ENCODE measurements around the gene DDB1. TPM values are rescaled to one million over a fixed set of nuclear protein-coding genes. Genes with fewer than 3 reads are reported as not detected.

The DDB1 gene
- total and polyA plus RNA-seq, 9 of the 15 experiments (the other 6 are each of a cell fraction or from before 2014, with no cell fraction given) = 172 to 361 (median 266) TPM

GRCh38 chr11:61336171-61336935, 3.4 kb upstream of the DDB1 start (continued):
- TF ChIP-seq, protein P1, sequence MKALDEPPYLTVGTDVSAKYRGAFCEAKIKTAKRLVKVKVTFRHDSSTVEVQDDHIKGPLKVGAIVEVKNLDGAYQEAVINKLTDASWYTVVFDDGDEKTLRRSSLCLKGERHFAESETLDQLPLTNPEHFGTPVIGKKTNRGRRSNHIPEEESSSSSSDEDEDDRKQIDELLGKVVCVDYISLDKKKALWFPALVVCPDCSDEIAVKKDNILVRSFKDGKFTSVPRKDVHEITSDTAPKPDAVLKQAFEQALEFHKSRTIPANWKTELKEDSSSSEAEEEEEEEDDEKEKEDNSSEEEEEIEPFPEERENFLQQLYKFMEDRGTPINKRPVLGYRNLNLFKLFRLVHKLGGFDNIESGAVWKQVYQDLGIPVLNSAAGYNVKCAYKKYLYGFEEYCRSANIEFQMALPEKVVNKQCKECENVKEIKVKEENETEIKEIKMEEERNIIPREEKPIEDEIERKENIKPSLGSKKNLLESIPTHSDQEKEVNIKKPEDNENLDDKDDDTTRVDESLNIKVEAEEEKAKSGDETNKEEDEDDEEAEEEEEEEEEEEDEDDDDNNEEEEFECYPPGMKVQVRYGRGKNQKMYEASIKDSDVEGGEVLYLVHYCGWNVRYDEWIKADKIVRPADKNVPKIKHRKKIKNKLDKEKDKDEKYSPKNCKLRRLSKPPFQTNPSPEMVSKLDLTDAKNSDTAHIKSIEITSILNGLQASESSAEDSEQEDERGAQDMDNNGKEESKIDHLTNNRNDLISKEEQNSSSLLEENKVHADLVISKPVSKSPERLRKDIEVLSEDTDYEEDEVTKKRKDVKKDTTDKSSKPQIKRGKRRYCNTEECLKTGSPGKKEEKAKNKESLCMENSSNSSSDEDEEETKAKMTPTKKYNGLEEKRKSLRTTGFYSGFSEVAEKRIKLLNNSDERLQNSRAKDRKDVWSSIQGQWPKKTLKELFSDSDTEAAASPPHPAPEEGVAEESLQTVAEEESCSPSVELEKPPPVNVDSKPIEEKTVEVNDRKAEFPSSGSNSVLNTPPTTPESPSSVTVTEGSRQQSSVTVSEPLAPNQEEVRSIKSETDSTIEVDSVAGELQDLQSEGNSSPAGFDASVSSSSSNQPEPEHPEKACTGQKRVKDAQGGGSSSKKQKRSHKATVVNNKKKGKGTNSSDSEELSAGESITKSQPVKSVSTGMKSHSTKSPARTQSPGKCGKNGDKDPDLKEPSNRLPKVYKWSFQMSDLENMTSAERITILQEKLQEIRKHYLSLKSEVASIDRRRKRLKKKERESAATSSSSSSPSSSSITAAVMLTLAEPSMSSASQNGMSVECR (CRISPR knock-in tag; IDR thresholded peaks at IDR 0.05) = 0 out of 2 replicates have a peak, but pooled peaks have one; percentile 48
- TF ChIP-seq CHCHD3 (CRISPR knock-in tag; IDR thresholded peaks at IDR 0.05) (no peak), MCM7 (IDR thresholded peaks at IDR 0.05) (no peak), HDAC1 (IDR thresholded peaks at IDR 0.05) (no peak), CXXC5 (CRISPR knock-in tag; IDR thresholded peaks at IDR 0.05) (peak; percentile 16; the same call in 1 of the 2 replicates), ZNF23 (CRISPR knock-in tag; IDR thresholded peaks at IDR 0.05) (no peak), SP2 (IDR thresholded peaks at IDR 0.05; ENCODE audit: extremely low read depth, low read depth, low read length, poor library complexity, severe bottlenecking) (no peak), ZNF124 (CRISPR knock-in tag; IDR thresholded peaks at IDR 0.05) (no peak), CBX3 (IDR thresholded peaks at IDR 0.05; ENCODE audit: borderline replicate concordance in 1 of 2, low read length in 2 of 2) (peak in 1 of 2 experiments; percentile 61; a peak in 1 of 3 replicates), NFXL1 (CRISPR knock-in tag; IDR thresholded peaks at IDR 0.05) (no peak), SIN3B (IDR thresholded peaks at IDR 0.05; ENCODE audit: low read depth) (0 out of 2 replicates have a peak, but pooled peaks have one; percentile 9), KLF6 (CRISPR knock-in tag; IDR thresholded peaks at IDR 0.05; ENCODE audit: borderline replicate concordance) (no peak), ZBTB17 (CRISPR knock-in tag; IDR thresholded peaks at IDR 0.05) (no peak)
- TF ChIP-seq, protein P2, sequence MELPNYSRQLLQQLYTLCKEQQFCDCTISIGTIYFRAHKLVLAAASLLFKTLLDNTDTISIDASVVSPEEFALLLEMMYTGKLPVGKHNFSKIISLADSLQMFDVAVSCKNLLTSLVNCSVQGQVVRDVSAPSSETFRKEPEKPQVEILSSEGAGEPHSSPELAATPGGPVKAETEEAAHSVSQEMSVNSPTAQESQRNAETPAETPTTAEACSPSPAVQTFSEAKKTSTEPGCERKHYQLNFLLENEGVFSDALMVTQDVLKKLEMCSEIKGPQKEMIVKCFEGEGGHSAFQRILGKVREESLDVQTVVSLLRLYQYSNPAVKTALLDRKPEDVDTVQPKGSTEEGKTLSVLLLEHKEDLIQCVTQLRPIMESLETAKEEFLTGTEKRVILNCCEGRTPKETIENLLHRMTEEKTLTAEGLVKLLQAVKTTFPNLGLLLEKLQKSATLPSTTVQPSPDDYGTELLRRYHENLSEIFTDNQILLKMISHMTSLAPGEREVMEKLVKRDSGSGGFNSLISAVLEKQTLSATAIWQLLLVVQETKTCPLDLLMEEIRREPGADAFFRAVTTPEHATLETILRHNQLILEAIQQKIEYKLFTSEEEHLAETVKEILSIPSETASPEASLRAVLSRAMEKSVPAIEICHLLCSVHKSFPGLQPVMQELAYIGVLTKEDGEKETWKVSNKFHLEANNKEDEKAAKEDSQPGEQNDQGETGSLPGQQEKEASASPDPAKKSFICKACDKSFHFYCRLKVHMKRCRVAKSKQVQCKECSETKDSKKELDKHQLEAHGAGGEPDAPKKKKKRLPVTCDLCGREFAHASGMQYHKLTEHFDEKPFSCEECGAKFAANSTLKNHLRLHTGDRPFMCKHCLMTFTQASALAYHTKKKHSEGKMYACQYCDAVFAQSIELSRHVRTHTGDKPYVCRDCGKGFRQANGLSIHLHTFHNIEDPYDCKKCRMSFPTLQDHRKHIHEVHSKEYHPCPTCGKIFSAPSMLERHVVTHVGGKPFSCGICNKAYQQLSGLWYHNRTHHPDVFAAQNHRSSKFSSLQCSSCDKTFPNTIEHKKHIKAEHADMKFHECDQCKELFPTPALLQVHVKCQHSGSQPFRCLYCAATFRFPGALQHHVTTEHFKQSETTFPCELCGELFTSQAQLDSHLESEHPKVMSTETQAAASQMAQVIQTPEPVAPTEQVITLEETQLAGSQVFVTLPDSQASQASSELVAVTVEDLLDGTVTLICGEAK (IDR thresholded peaks at IDR 0.05) = peak; percentile 43; the same call in 1 of the 2 replicates
- TF ChIP-seq, protein P2 (CRISPR knock-in tag; IDR thresholded peaks at IDR 0.05) = no peak
